IPS DF 6.9 (cell line): ENCODE measurements around the gene ASTN1.

Experiments used
- DNase-seq: peaks from one replicate; pipeline ENCODE4 v3.0.0-alpha.2; 2013; ENCODE audit warnings: low read depth, low spot score
- H3K27ac ChIP-seq: one replicate; pipeline ENCODE4 v1.5.1; 2013; ENCODE audit warnings: low read length, control low read depth
- H3K27me3 ChIP-seq: 2 replicates; pipeline ENCODE4 v1.6.1; 2013; ENCODE audit warnings: mild to moderate bottlenecking, low read length; ENCODE audit not compliant: control insufficient read depth, insufficient read depth
- H3K36me3 ChIP-seq: 2 replicates; pipeline ENCODE4 v1.6.1; 2013; ENCODE audit warnings: low read length; ENCODE audit not compliant: control insufficient read depth, insufficient read depth
- H3K4me1 ChIP-seq: 2 replicates; pipeline ENCODE4 v1.6.1; 2013; ENCODE audit warnings: low read length; ENCODE audit not compliant: control insufficient read depth, insufficient read depth
- H3K4me3 ChIP-seq: 2 replicates; pipeline ENCODE4 v1.5.1; 2013; ENCODE audit warnings: mild to moderate bottlenecking, low read length
- H3K9me3 ChIP-seq: 2 replicates; pipeline ENCODE4 v1.6.1; 2013; ENCODE audit warnings: low read length, inconsistent platforms; ENCODE audit not compliant: control insufficient read depth, insufficient read depth
- WGBS: extraction: QIAGEN DNeasy Blood & Tissue Kit; methylation state at CpG from one replicate; pipeline ENCODE4 v1.1.7; 2013; ENCODE audit warnings: mixed read lengths, missing lambda C conversion rate; ENCODE audit not compliant: insufficient read length, insufficient coverage; 5-methylcytosine and 5-hydroxymethylcytosine counted together

Gene ASTN1

DNA sequence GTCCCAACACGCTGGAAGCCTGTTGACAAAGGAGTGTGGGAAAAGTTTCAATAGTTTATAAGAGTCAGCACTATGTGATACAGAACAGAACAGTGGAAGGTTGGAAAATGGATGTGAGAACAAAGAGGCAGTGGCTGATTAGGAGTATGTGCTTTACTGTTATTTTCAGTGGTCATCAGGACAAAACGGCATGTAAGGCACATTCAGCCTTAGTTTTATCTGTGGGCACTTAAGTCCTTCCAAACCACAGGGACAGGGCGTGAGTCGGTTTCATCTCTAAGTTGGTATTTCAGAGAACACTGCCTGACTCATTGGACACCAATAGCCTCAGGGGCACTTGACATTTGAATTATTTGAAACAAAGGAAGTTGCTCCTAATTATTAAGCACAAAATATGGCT, 306.9 kb downstream of the ASTN1 start:
- Histone ChIP-seq H3K9me3 (no peaks in the 10 kb centered on the region), H3K36me3 (no peaks in the 10 kb centered on the region), H3K27me3 (no peaks in the 10 kb centered on the region), H3K27ac (no peak overlapping the region), H3K4me3 (no peak overlapping the region), H3K4me1 (no peaks in the 10 kb centered on the region)
- no CpG with 5 or more reads among the region's 4 CpGs for WGBS
- DNase-seq = no peak

DNA sequence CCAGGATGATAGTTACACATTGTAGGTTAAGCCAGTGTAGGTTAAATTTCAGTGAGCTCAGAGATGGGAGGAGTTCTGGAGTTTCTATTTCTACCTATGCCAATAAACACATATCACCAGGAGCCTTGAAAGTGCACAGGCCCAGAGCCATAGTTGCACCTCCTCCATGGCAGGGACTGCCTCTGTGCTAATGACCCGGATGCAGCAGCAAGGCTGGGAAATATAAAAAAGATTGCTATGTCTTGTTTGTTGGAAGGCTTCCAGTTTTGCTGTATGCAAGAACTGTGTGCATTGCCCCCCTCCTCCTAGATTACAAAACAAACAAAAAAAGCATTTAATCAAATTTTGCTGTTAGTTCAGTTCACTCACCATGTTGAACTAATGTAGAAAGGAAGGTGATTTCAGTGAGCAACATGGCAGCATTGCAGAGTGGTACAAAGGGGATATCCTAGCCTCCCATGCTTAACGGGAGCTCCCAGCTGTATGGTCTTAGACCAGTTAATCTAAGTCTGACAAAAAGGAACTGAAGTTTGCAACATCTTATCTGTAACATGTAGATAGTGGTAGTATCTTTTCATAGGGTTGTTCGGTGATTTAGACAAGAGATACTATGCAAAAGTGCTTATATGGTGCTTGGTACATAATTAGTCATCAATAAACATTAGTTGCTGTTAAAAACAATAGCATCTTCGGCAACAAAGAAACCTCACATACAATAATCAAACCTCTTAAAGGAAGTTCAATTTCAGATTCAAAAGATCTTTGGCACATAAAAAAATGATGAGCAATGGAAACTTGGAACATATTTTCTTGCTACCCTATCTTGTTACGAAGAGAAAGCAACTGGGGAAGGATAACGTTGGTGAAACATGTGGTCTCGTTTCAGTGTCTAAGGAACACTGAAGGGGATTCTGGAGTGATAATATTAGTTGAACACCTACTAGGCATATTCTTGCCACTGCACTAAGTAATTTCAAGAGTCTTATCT, 309.5 kb downstream of the ASTN1 start:
- no CpG with 5 or more reads among the region's 7 CpGs for WGBS
- no peak overlapping the region for H3K27ac ChIP-seq
- H3K36me3 ChIP-seq = no peaks in the 10 kb centered on the region
- DNase-seq = no peak
- no peaks in the 10 kb centered on the region for H3K27me3 ChIP-seq
- H3K4me1 ChIP-seq = no peaks in the 10 kb centered on the region
- H3K4me3 ChIP-seq = no peak overlapping the region
- H3K9me3 ChIP-seq = no peaks in the 10 kb centered on the region

DNA sequence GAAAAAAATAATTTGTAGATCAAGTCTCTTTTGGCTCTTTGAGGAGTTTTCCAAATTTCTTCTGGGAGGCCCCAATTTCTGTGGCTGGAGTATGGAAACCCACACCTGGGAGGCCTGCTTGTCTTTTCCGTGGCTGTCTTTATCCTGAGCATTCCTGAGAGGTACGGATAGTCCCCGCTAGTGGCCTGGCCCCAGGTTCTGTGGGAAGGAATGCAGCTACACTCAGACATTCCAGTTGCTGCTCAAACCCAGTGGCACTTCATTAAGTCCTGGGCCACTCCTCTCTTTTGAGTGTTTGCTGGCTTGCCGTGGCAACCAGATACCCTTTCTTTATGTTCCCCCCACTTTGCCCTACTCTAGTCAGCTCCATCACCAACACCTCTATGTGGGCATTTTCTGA, 310.4 kb downstream of the ASTN1 start:
- no CpG with 5 or more reads among the region's 4 CpGs for WGBS
- Histone ChIP-seq H3K4me3 (no peak overlapping the region), H3K27ac (no peak overlapping the region), H3K27me3 (no peaks in the 10 kb centered on the region), H3K9me3 (no peaks in the 10 kb centered on the region), H3K4me1 (no peaks in the 10 kb centered on the region), H3K36me3 (no peaks in the 10 kb centered on the region)
- no peak for DNase-seq

DNA sequence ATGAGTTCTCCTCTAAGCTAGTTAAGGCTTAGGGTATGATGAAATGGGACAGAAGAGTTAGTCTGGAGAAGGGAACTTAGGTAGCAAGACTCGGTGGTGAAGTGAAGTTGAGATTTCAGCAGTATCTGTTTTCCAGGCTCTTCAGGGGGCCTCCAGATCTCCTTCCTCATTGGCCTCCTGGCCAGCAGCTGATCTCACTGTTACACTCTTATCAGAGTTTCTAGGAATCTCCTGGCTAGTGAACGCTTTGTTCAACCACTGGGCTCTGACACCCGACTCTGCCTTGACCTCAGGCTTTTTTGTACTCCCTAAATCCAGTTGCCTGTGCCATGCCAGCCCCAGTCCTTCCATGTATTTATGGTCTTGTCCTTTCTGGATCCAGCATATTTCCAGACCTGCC, 311.0 kb downstream of the ASTN1 start:
- Histone ChIP-seq H3K27me3 (no peaks in the 10 kb centered on the region), H3K36me3 (no peaks in the 10 kb centered on the region), H3K4me1 (no peaks in the 10 kb centered on the region), H3K9me3 (no peaks in the 10 kb centered on the region), H3K4me3 (no peak overlapping the region), H3K27ac (no peak overlapping the region)
- no peak for DNase-seq
- no CpG with 5 or more reads among the region's 3 CpGs for WGBS

DNA sequence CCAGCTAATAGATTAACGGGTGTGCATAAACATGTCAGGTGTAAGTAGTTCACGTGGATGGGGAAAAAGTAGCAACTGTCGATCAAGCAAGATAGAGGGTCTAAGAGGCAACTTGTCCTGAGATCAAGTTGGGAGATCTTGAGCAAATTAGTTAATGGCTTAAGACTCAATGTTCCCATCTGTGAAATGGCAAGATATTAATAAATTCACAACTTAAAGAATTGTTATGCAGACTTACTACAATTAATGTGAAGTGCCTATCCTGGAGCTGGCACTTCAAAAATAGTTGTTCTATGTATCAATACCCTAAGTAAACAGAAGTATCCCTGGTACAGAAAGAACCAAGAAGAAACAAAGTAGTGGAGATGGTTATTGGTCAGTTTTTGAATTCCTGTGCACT, 312.4 kb downstream of the ASTN1 start:
- Histone ChIP-seq H3K4me1 (no peaks in the 10 kb centered on the region), H3K27me3 (no peaks in the 10 kb centered on the region), H3K4me3 (no peak overlapping the region), H3K36me3 (no peaks in the 10 kb centered on the region), H3K27ac (no peak overlapping the region), H3K9me3 (no peaks in the 10 kb centered on the region)
- no CpG with 5 or more reads among the region's 3 CpGs for WGBS
- DNase-seq = no peak

DNA sequence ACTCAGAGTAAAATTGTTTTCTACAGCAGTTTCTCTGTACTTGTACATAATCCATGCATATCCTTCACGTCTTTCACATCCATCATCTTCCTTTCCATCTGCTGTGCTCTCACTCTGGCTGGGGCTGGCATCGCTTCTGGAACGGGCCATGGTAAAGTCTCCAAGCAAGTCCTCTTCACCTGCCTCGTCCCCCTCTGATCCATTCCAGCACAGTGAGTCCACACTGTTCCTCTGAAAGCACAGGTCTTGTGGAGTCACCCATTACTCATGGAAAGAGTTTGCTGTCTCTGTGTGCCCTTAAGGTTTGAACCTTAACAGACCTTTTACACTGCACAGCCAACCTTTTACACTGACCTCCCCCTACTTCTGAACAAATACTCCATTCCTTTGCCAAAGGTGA, 313.6 kb downstream of the ASTN1 start:
- no CpG with 5 or more reads among the region's 4 CpGs for WGBS
- Histone ChIP-seq H3K27ac (no peak overlapping the region), H3K9me3 (no peaks in the 10 kb centered on the region), H3K4me1 (no peaks in the 10 kb centered on the region), H3K4me3 (no peak overlapping the region), H3K27me3 (no peaks in the 10 kb centered on the region), H3K36me3 (no peaks in the 10 kb centered on the region)
- DNase-seq = no peak

DNA sequence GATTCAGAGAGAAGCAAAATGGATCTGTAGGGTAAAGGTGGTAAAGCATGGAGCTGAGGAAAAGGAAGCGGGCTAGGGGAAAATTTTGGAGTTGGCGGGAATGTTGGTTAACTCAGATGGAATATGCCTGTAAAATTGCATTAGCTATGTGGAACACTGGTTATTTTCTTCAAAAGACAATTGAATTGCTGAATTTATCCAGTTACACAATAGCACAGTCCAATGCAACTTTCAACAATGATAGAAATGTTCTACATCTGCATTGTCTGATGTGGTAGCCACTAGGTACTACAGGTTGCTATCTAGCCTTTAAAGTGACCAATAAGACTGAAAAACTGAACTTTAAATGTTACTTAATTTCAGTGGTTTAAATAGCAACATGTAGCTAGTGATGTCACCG, 315.2 kb downstream of the ASTN1 start:
- WGBS = 100% methylated on average over 2 of the region's 3 CpGs
- no peaks in the 10 kb centered on the region for H3K9me3 ChIP-seq
- no peak overlapping the region for H3K4me3 ChIP-seq
- H3K27me3 ChIP-seq = no peaks in the 10 kb centered on the region
- H3K27ac ChIP-seq = no peak overlapping the region
- no peaks in the 10 kb centered on the region for H3K36me3 ChIP-seq
- DNase-seq = no peak
- peaks cover 2% of the 10 kb centered on the region; the same call in 1 of the 2 replicates for H3K4me1 ChIP-seq

DNA sequence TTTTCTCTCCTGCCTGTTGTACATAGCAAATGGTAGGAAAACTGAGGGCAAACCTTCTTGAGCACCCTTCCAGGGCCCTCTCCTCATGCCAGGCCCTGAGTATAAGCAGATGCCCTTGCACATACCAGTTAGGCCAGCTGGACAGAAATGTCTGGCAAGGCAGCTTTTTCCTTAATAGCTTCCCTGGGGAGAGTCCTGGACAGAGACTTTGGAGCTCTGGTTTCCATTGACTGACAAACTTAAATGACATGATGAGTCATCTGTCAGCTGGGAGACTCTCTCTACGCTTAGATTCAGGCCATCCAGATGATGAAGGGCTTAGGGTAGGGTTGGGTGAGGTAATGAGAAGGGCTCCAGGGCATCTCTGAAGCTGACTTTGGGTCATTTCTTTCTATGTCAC, 317.5 kb downstream of the ASTN1 start:
- no peak for DNase-seq
- Histone ChIP-seq H3K4me3 (no peak overlapping the region), H3K36me3 (no peaks in the 10 kb centered on the region), H3K9me3 (no peaks in the 10 kb centered on the region), H3K27ac (no peak overlapping the region), H3K27me3 (no peaks in the 10 kb centered on the region), H3K4me1 (peaks cover 2% of the 10 kb centered on the region; the same call in 1 of the 2 replicates)
- WGBS = no CpG with 5 or more reads among the region's 1 CpG

DNA sequence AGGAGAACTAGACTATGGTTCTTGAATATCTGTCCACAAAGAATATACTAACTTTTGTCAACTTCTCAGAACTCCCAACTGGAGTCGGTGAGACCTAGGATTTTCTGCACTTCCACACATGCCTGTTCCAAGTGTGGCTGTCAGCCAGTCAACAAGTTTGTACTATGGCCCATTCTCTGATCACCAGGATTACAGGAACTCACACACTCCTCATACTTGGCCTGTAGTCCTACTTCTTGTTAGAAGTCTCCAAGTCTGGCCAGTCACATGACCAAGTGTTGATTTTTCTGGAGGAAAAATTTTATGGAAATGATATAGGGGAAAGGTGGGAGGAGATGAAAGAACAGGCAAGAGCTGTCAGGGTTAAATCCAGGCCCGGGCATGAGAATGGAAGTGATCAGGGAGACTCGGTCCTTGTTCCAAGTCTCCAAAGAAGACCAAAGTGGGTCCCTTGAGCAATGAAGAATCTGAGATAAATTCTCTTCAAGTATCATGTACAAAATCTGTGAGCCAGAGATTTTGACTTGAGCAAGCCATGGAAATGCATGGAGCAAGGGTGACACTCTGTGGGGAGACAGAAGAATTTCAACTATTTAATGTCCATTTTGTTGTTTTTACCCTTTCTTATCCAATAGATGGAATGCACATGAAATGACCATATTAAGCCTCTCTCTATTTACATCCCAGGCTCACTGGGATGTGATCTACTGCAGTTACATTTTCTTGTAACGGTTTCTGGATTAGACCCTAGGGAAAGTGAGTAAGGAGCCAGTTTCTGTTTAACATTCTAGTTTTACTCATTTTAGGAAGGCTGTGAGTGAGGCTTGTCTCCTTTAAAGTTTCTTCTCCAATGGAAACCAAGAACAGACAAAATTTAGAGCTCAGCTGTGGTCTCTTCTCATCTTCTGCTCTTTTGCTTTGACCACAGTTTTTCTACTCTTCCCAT, 320.9 kb downstream of the ASTN1 start:
- H3K9me3 ChIP-seq = no peaks in the 10 kb centered on the region
- H3K27me3 ChIP-seq = no peaks in the 10 kb centered on the region
- H3K36me3 ChIP-seq = no peaks in the 10 kb centered on the region
- no peak overlapping the region for H3K4me3 ChIP-seq
- no CpG with 5 or more reads among the region's 4 CpGs for WGBS
- peaks cover 2% of the 10 kb centered on the region; the same call in 1 of the 2 replicates for H3K4me1 ChIP-seq
- DNase-seq = no peak
- no peak overlapping the region for H3K27ac ChIP-seq

DNA sequence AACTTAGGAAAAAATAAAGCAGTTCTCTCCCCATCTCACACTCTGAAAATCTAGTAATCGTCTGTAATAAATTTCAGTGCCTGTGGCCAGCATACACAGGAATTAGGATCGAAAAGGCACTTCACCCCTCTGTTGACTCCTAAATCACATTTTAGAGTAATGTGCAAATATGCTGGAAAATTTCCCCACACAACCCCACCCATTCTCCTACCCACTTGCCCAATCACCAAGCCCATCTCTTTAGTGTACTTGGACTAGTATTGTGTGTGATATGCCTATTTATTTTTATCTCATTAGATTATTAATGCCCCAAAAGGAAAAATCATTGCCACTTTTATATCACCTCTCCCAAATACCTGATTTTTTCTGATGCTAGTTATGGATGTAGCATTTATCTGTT, 323.3 kb downstream of the ASTN1 start:
- H3K9me3 ChIP-seq = no peaks in the 10 kb centered on the region
- H3K27me3 ChIP-seq = no peaks in the 10 kb centered on the region
- H3K27ac ChIP-seq = no peak overlapping the region
- no peaks in the 10 kb centered on the region for H3K36me3 ChIP-seq
- no CpG with 5 or more reads among the region's 2 CpGs for WGBS
- no peak overlapping the region for H3K4me3 ChIP-seq
- H3K4me1 ChIP-seq = peaks cover 2% of the 10 kb centered on the region; the same call in 1 of the 2 replicates
- no peak for DNase-seq
